ENCODE data around the gene GXYLT2. TPM values are rescaled to one million over a fixed set of nuclear protein-coding genes. Genes with fewer than 3 reads are reported as not detected.

The GXYLT2 gene
- total and polyA plus RNA-seq, 10 of the 15 experiments (the other 5 are each of a cell fraction or from before 2014, with no cell fraction given): 0.27 to 2.6 (median 0.78) TPM

DNA sequence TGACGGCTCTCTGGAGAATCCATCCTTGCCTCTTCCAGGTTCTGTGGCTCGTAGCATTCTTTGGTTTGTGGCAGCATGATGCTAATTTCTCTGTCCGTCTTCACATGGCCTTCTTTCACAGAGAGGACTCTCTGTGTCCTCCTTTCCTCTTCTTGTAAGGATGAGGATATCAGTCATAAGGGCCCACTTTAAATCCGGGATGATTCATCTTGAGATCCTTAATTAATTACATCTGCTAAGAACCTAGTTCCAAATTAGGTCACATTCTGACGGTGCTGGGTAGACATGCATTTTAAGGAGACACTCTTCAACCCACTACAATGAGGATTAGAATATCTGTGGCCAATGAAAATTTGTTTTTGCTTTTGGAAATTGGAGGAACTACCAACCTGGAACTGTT, 15.7 kb upstream of the GXYLT2 start (continued):
- TF ChIP-seq, protein P1, sequence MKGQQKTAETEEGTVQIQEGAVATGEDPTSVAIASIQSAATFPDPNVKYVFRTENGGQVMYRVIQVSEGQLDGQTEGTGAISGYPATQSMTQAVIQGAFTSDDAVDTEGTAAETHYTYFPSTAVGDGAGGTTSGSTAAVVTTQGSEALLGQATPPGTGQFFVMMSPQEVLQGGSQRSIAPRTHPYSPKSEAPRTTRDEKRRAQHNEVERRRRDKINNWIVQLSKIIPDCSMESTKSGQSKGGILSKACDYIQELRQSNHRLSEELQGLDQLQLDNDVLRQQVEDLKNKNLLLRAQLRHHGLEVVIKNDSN (IDR thresholded peaks at IDR 0.05; ENCODE audit: borderline replicate concordance, extremely low read length, insufficient read depth, low read depth, low read length): no peak
- TF ChIP-seq IRF5 (IDR thresholded peaks at IDR 0.05; ENCODE audit: borderline replicate concordance): no peak
- TF ChIP-seq, protein P2, sequence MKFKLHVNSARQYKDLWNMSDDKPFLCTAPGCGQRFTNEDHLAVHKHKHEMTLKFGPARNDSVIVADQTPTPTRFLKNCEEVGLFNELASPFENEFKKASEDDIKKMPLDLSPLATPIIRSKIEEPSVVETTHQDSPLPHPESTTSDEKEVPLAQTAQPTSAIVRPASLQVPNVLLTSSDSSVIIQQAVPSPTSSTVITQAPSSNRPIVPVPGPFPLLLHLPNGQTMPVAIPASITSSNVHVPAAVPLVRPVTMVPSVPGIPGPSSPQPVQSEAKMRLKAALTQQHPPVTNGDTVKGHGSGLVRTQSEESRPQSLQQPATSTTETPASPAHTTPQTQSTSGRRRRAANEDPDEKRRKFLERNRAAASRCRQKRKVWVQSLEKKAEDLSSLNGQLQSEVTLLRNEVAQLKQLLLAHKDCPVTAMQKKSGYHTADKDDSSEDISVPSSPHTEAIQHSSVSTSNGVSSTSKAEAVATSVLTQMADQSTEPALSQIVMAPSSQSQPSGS (IDR thresholded peaks at IDR 0.05; ENCODE audit: low read length): no peak
- TF ChIP-seq BCL11A (IDR thresholded peaks at IDR 0.05; ENCODE audit: low read depth, low read length): no peak
- TF ChIP-seq ZBTB11 (CRISPR knock-in tag; IDR thresholded peaks at IDR 0.05): no peak
- TF ChIP-seq, protein P3, sequence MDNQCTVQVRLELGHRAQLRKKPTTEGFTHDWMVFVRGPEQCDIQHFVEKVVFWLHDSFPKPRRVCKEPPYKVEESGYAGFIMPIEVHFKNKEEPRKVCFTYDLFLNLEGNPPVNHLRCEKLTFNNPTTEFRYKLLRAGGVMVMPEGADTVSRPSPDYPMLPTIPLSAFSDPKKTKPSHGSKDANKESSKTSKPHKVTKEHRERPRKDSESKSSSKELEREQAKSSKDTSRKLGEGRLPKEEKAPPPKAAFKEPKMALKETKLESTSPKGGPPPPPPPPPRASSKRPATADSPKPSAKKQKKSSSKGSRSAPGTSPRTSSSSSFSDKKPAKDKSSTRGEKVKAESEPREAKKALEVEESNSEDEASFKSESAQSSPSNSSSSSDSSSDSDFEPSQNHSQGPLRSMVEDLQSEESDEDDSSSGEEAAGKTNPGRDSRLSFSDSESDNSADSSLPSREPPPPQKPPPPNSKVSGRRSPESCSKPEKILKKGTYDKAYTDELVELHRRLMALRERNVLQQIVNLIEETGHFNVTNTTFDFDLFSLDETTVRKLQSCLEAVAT (IDR thresholded peaks at IDR 0.05): no peak
- no peak for TF ChIP-seq NKRF (conservative IDR thresholded peaks at IDR 0.05)
- no peak for TF ChIP-seq CHD4 (IDR thresholded peaks at IDR 0.05)
- TF ChIP-seq RELB (IDR thresholded peaks at IDR 0.05; ENCODE audit: low read depth): no peak
- no peak for TF ChIP-seq SP1 (IDR thresholded peaks at IDR 0.05; ENCODE audit: low read depth, low read length)

Data from GM12878 (cell line).